Neural progenitor cell (in vitro differentiated cells): ENCODE measurements around the gene IGF2.

Source experiments
- CTCF ChIP-seq: fragments of 200-600 bp; sonication (generic); IDR thresholded peaks from 2 replicates; pipeline ENCODE4 v1.5.1; 2017; ENCODE audit warnings: antibody characterized with exemption, mild to moderate bottlenecking
- EZH2 ChIP-seq: fragments of 200-600 bp; sonication (generic); IDR thresholded peaks from 2 replicates; pipeline ENCODE4 v1.6.1; 2017; ENCODE audit warnings: antibody characterized with exemption, mild to moderate bottlenecking, moderate library complexity
- EZH2phosphoT487 ChIP-seq: fragments of 200-600 bp; sonication (generic); IDR thresholded peaks from 2 replicates; pipeline ENCODE4 v1.6.1; 2017; ENCODE audit warnings: antibody characterized with exemption

GRCh38 chr11:2094354-2095197, 44.6 kb downstream of the IGF2 start:
- TF ChIP-seq CTCF: no peak
- TF ChIP-seq EZH2: no peak
- TF ChIP-seq EZH2phosphoT487: no peak
